Daoy (cell line): ENCODE results near the gene SBF1. TPM values are rescaled to one million over a fixed set of nuclear protein-coding genes. Genes with fewer than 3 reads are reported as not detected.

Experiments used
- DNase-seq: peaks from one replicate; pipeline ENCODE4 v3.0.0-alpha.2; 2015; ENCODE audit warnings: low read depth
- total RNA-seq: library from RNA; depleted of rRNA; stranded (reverse); fragments of >200 nt; shearing (Covaris generic); gene quantifications from 2 replicates; pipeline ENCODE4 v1.2.3, GENCODE V29; 2014; rRNA removed

The SBF1 gene
- total RNA-seq, 1 experiment from 2014 or later = 40.5 TPM

DNA sequence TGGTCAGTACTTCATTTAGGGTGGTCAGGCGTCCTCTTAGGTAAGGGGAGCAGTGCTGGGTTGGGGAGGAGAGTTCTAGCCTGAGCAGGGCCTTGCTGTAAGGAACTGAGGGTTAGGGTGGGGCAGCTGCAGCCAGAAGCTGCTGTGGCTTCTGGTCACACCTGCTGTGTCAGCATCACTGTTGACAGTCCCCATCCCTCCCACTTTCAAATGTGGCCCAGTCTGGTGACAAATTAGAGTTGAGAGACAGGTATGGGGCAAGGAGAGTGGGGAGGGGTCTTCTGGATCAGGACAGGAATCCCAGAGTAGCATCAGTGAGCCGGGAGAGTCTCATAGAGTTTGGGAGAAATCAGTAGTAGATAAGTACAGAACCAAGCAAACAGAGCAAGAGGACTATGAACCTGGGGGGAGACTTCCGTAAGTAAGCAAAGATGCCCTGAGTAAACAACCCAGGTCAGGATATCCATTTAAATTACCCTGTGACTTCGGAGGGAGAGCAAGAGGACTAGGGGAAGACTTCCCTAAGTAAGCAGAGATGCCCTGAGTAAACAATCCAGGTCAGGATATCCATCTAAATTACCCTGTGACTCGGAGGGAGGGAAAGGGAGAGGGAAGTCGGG is 78.0 kb downstream of the SBF1 start:
- DNase-seq = no peak

Other genes with a start within 250 kb of the SBF1 start
- 9.0 and 17.3 TPM in 2 replicates for gene TUBGCP6, start 230.0 kb downstream of the SBF1 start, total RNA-seq
- 5.1 and 18.1 TPM in 2 replicates for gene HDAC10, start 223.8 kb downstream of the SBF1 start, total RNA-seq
- 14.6 and 16.9 TPM in 2 replicates for gene MAPK12, start 213.4 kb downstream of the SBF1 start, total RNA-seq
- gene MAPK11, start 204.7 kb downstream of the SBF1 start, total RNA-seq = 1.3 and 4.8 TPM in 2 replicates
- gene PLXNB2, start 167.4 kb downstream of the SBF1 start, total RNA-seq = 35.8 and 42.4 TPM in 2 replicates
- 0.09 and 1.3 TPM in 2 replicates for gene DENND6B, start 148.0 kb downstream of the SBF1 start, total RNA-seq
- 29.3 and 39.1 TPM in 2 replicates for gene PPP6R2, start 131.7 kb downstream of the SBF1 start, total RNA-seq
- gene ADM2, start 6.5 kb upstream of the SBF1 start, total RNA-seq = 0.03 and 0.23 TPM in 2 replicates
- gene MIOX, start 11.8 kb upstream of the SBF1 start, total RNA-seq = not detected in 2 replicates
- 13.9 and 25.4 TPM in 2 replicates for gene LMF2, start 32.7 kb upstream of the SBF1 start, total RNA-seq
- 70.7 and 85.0 TPM in 2 replicates for gene NCAPH2, start 33.2 kb upstream of the SBF1 start, total RNA-seq
- 9.4 and 11.5 TPM in 2 replicates for gene SCO2, start 50.6 kb upstream of the SBF1 start, total RNA-seq
- gene TYMP, start 55.0 kb upstream of the SBF1 start, total RNA-seq = 5.1 and 5.3 TPM in 2 replicates
- 0.06 TPM in 1 of 2 replicates, not detected in the other for gene KLHDC7B, start 70.9 kb upstream of the SBF1 start, total RNA-seq
- gene SYCE3, start 87.9 kb upstream of the SBF1 start, total RNA-seq = 0.51 TPM in 1 of 2 replicates, not detected in the other
- 6.1 and 7.9 TPM in 2 replicates for gene CPT1B, start 103.4 kb upstream of the SBF1 start, total RNA-seq
- 18.3 and 26.2 TPM in 2 replicates for gene CHKB, start 107.8 kb upstream of the SBF1 start, total RNA-seq
- 3.7 and 4.4 TPM in 2 replicates for gene MAPK8IP2, start 125.8 kb upstream of the SBF1 start, total RNA-seq
- gene ARSA, start 153.1 kb upstream of the SBF1 start, total RNA-seq = 12.5 and 16.0 TPM in 2 replicates
- gene SHANK3, start 197.8 kb upstream of the SBF1 start, total RNA-seq = 0.33 and 0.46 TPM in 2 replicates